GM10847 (cell line): ENCODE measurements around the gene NSDHL.

Experiments used
- POLR2A ChIP-seq: IDR thresholded peaks from 2 replicates; pipeline ENCODE4 v1.6.1; 2011; ENCODE audit not compliant: insufficient read length; ENCODE audit errors: extremely low read depth

Gene NSDHL

GRCh38 chrX:152832520-152832919 lies 1.7 kb downstream of the NSDHL start:
- no peak for TF ChIP-seq POLR2A

GRCh38 chrX:152833378-152833777 lies 2.5 kb downstream of the NSDHL start:
- no peak for TF ChIP-seq POLR2A

GRCh38 chrX:152842772-152843338 lies 12.0 kb downstream of the NSDHL start:
- TF ChIP-seq POLR2A, result no peak

GRCh38 chrX:152843852-152844251 lies 13.0 kb downstream of the NSDHL start:
- TF ChIP-seq POLR2A, result no peak

- TF ChIP-seq POLR2A, result no peak
These were observed 13.4 kb downstream of the NSDHL start for GRCh38 chrX:152844256-152844655.

GRCh38 chrX:152845618-152846240 lies 14.9 kb downstream of the NSDHL start:
- TF ChIP-seq POLR2A, result no peak

- no peak for TF ChIP-seq POLR2A
These were observed 16.4 kb downstream of the NSDHL start for GRCh38 chrX:152847281-152847680.

GRCh38 chrX:152850465-152850864 lies 19.6 kb downstream of the NSDHL start:
- no peak for TF ChIP-seq POLR2A

GRCh38 chrX:152853986-152854385 lies 23.1 kb downstream of the NSDHL start:
- no peak for TF ChIP-seq POLR2A

GRCh38 chrX:152861116-152861515 lies 30.3 kb downstream of the NSDHL start:
- no peak for TF ChIP-seq POLR2A

GRCh38 chrX:152861826-152862225 lies 31.0 kb downstream of the NSDHL start:
- TF ChIP-seq POLR2A, result no peak

GRCh38 chrX:152865232-152865920 lies 34.5 kb downstream of the NSDHL start:
- TF ChIP-seq POLR2A, result no peak

- TF ChIP-seq POLR2A, result no peak
These were observed 35.5 kb downstream of the NSDHL start for GRCh38 chrX:152866386-152866785.

GRCh38 chrX:152869972-152870371 lies 39.1 kb downstream of the NSDHL start:
- TF ChIP-seq POLR2A, result no peak

- no peak for TF ChIP-seq POLR2A
These were observed 40.4 kb downstream of the NSDHL start for GRCh38 chrX:152871260-152871659.

- TF ChIP-seq POLR2A, result no peak
These were observed 41.7 kb downstream of the NSDHL start for GRCh38 chrX:152872522-152872921.

- no peak for TF ChIP-seq POLR2A
These were observed 42.5 kb downstream of the NSDHL start for GRCh38 chrX:152873361-152873760.
